ENCODE data around the gene SEMA3C.

DNA sequence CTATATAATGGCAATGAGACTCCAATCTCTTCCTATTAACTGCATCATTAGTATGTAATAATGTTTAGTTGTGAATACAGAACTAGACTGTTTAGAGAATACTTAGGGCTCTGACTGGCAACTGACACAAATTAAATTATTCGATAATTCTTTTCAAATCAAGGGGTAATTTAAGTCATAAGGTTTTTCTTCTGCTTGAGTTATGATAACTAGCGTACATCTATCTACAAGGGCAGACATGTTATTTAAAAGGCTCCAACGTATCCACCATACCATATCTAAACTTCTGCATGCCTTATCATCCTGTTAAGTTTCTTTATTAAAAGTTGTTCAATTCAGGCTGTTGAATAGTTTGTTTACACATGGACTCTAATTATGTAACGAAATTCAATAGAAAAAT, 11.2 kb downstream of the SEMA3C start:
- TF ChIP-seq, protein P1, sequence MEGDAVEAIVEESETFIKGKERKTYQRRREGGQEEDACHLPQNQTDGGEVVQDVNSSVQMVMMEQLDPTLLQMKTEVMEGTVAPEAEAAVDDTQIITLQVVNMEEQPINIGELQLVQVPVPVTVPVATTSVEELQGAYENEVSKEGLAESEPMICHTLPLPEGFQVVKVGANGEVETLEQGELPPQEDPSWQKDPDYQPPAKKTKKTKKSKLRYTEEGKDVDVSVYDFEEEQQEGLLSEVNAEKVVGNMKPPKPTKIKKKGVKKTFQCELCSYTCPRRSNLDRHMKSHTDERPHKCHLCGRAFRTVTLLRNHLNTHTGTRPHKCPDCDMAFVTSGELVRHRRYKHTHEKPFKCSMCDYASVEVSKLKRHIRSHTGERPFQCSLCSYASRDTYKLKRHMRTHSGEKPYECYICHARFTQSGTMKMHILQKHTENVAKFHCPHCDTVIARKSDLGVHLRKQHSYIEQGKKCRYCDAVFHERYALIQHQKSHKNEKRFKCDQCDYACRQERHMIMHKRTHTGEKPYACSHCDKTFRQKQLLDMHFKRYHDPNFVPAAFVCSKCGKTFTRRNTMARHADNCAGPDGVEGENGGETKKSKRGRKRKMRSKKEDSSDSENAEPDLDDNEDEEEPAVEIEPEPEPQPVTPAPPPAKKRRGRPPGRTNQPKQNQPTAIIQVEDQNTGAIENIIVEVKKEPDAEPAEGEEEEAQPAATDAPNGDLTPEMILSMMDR (IDR thresholded peaks at IDR 0.05; ENCODE audit: insufficient read depth, low read depth, low read length), result no peak
- no peak for TF ChIP-seq EZH2 (IDR thresholded peaks at IDR 0.05; ENCODE audit: insufficient read depth, low read length)
